WI38 (cell line): ENCODE data around the gene ARHGEF10L.

Source experiments
- H3K4me3 ChIP-seq: 2 replicates; pipeline ENCODE4 v1.5.1; 2011; ENCODE audit warnings: low read depth, mild to moderate bottlenecking, control low read depth, low read length
- TF ChIP-seq, protein P1 (sequence below): IDR thresholded peaks from 2 replicates; pipeline ENCODE4 v1.5.1; 2012; ENCODE audit warnings: low read depth, mild to moderate bottlenecking, control low read depth, low read length

The ARHGEF10L gene

DNA sequence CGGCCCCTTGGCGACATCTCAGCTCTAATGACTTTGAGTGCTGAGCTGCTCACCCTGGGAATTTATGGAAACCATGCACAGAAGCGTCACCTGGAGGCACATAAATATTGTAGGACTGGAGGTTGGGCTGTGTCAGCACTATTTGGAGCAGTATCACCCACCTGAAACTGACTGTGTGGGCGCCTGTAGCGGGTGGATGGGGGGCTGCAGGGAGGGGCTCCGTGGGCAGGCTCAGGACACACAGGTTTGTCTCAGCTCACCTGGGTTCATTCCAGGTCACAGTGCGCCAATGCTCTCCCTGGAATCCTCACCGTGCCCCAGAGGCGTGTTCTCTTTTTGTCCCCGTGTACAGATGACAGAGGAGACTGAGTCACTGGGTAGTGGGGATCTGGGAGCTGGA, 140.8 kb downstream of the ARHGEF10L start:
- H3K4me3 ChIP-seq: no peak overlapping the region
- TF ChIP-seq, protein P1, sequence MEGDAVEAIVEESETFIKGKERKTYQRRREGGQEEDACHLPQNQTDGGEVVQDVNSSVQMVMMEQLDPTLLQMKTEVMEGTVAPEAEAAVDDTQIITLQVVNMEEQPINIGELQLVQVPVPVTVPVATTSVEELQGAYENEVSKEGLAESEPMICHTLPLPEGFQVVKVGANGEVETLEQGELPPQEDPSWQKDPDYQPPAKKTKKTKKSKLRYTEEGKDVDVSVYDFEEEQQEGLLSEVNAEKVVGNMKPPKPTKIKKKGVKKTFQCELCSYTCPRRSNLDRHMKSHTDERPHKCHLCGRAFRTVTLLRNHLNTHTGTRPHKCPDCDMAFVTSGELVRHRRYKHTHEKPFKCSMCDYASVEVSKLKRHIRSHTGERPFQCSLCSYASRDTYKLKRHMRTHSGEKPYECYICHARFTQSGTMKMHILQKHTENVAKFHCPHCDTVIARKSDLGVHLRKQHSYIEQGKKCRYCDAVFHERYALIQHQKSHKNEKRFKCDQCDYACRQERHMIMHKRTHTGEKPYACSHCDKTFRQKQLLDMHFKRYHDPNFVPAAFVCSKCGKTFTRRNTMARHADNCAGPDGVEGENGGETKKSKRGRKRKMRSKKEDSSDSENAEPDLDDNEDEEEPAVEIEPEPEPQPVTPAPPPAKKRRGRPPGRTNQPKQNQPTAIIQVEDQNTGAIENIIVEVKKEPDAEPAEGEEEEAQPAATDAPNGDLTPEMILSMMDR: no peak

GRCh38 chr1:17682400-17682799, 142.9 kb downstream of the ARHGEF10L start:
- H3K4me3 ChIP-seq: no peak overlapping the region
- TF ChIP-seq, protein P1: no peak

DNA sequence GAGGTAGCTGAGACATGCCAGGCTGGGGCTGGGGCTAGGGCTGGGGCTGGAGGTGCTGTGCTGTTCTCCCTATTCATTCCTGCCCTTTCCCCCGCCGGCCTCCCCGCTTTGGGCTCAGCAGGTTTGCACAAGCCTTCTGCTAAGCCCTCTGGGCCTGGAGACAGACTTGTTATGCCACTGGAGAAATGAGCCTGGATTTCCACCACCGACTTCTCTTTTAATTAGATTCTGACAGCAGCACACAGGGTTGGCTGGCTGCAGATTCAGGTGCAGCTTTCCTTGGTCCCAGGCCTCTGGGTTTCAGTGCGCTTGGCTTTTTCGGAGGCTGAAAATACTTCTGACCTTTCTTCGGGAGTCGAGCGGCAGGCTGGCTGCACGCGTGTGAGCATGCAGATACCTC, 144.1 kb downstream of the ARHGEF10L start:
- TF ChIP-seq, protein P1: no peak

DNA sequence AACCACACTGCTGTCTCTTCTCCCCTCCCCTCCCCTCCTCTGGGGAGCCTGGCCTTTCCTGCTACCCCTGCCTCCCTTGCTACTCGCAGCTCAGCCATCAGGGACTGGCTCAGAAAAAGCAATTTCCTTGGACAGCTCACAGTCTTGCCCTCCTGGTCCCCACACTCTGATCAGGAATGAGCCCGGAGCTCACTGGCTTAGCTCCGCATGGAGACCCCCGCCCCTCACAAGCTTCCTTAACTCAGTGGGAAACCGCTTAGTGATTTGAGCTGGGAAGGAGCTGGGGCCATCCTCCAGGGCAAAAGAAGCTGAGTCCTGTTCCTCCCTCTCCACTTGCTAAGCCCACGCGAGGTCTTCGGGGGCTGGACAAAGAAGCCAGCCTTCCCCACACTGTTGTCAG, 145.3 kb downstream of the ARHGEF10L start:
- TF ChIP-seq, protein P1: no peak
- no peak overlapping the region for H3K4me3 ChIP-seq

More for the DNA sequence above, 144.1 kb downstream of the ARHGEF10L start:
- H3K4me3 ChIP-seq: no peak overlapping the region

- H3K4me3 ChIP-seq: no peak overlapping the region
- TF ChIP-seq, protein P1: no peak
These were observed 146.8 kb downstream of the ARHGEF10L start for GRCh38 chr1:17686258-17686657.

- TF ChIP-seq, protein P1: no peak
- no peak overlapping the region for H3K4me3 ChIP-seq
These were observed 147.6 kb downstream of the ARHGEF10L start for GRCh38 chr1:17687145-17687544.

DNA sequence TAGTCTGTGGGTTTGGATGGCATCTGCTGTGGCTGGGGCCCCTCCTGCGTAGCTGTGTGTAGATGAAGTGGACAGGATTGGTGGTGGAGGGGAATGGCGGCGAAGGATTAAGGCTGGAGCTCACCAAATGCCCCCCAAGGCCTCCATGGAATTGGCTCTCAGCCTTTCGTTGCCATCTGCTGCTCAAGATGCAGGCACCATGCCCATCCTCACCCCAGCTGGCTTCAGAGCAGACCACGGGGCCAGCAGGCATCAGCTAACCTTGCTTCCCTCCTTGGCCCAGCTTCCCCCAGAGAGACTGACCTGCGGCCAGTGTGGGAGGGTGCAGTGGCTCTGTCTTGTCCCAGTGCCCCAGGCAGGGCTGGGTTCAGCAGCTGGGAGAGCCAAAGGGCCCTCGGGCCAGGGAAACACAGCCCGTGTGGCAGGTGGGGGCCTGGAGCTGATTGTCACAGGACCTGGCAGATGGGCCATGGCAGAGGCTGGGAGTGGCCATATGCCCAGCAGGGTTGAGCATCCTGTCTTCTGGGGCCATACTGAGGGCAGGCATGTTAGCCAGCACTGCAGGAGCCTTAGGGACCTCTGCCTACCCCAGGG, 148.8 kb downstream of the ARHGEF10L start:
- H3K4me3 ChIP-seq: no peak overlapping the region
- TF ChIP-seq, protein P1: no peak
